Measurements from ENCODE around the gene BRINP1.

The BRINP1 gene, protein sequence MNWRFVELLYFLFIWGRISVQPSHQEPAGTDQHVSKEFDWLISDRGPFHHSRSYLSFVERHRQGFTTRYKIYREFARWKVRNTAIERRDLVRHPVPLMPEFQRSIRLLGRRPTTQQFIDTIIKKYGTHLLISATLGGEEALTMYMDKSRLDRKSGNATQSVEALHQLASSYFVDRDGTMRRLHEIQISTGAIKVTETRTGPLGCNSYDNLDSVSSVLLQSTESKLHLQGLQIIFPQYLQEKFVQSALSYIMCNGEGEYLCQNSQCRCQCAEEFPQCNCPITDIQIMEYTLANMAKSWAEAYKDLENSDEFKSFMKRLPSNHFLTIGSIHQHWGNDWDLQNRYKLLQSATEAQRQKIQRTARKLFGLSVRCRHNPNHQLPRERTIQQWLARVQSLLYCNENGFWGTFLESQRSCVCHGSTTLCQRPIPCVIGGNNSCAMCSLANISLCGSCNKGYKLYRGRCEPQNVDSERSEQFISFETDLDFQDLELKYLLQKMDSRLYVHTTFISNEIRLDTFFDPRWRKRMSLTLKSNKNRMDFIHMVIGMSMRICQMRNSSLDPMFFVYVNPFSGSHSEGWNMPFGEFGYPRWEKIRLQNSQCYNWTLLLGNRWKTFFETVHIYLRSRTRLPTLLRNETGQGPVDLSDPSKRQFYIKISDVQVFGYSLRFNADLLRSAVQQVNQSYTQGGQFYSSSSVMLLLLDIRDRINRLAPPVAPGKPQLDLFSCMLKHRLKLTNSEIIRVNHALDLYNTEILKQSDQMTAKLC

DNA sequence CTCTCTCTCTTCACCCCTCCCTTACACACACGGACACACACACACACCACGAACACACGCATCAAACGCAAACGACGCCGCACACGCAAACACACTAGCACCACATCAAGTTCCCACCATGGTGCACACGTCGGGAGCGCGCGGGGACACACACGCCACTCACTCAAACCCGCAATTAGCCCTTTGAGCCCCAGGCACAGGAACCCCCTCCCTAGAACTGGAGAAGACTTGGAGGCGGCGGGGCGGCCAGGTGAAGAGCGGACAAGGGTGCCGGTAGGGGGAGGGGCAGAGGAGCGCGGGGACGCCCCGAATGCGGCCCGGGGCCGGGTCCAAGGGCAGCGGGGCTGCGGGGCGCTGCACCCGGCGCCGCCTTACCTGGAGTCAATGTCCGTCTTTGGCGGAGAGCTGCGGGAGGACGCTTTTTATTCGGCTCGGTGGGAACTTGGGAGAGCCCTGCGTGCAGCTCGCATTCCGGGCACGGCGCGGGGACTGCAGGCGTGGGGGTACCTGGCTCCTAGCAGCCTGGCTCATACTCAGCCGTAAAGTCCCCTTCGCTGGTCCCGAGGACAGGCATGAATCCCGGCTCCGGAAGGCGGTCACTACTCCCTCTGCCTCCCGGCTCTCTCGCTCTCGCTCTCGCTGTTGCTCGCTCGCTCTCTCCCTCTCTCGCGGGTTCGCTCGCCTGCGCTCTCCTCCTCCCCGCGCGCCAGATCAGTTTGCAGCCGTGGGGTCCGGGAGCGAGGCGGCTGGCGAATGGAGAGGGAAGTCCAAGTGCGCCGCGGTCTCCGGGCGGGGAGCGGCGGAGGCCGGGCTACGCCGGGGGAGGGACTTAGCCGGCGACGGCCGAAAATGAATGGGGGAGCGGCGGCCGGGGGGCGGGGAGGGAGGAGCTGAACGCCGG is at the start of gene BRINP1:
Gene BRINP1 (minus strand): TSS at position 755 of the 901 bp plus-strand sequence. CDS start 56,080 bp downstream, outside the sequence.
- DNase-seq (ENCODE audit: low read depth): no peak

DNA sequence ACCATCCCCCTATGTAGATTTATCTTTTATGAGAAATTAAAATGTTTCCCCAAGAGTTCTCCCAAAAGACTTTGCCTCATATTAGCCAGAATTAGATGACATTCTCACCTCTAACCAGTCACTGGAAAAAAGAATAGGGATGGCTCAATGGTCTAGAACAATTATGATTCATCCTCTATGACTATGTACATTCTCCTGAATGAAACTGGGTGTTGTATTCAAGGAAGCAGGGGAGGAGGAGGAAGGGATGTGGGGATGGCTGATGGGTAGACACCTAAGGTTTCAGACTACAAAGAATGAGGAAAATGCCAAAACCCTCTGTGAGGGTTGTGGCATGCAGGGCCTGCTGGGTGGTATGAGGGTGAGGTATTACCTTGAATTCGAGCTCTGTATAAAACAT is 49.5 kb upstream of the BRINP1 start:
- DNase-seq (ENCODE audit: low read depth): no peak

DNA sequence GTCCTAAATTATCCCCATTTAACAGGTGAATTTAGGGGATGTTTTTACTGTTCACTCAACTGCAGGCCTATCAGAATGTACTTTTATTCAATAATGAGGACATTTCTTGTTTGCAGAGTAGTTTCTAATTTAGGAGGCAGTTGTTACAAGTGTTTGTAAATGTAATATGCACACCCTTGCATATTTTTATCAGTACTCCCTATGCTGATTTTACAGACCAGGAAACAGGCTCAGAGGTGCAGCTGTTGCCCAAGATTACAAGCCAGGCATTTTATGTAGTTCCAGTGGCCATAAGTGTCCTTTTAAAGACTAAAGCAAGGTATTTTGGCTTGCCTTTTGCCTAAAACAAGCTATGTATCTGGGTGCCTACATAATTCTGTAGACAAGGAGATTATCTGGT is 47.6 kb upstream of the BRINP1 start:
- DNase-seq (ENCODE audit: low read depth): no peak

- no peak for DNase-seq (ENCODE audit: low read depth)
Observed at GRCh38 chr9:119412399-119412798, 43.2 kb upstream of the BRINP1 start.

DNA sequence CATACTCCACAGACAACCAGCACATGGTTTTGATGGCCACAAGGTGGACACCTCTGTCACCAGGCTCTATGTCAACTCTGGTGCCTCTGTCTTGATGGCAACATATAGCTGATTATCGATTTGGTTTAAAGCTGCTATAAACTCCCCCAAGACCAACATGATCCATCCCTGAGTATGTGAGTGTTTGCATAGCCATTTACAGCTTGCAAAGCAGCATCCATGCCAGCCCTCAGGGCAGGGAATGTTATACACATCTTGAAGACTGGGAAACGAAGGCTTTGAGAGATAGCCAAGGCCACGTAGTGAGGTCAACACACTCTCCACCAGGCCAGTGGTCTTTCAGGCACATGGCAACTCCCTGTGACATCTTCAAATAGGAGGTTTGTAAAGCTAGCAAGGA is 40.3 kb upstream of the BRINP1 start:
- DNase-seq (ENCODE audit: low read depth): no peak

- no peak for DNase-seq (ENCODE audit: low read depth)
Observed at GRCh38 chr9:119400606-119401005, 31.4 kb upstream of the BRINP1 start.

- DNase-seq (ENCODE audit: low read depth): no peak
Observed at GRCh38 chr9:119398350-119398749, 29.1 kb upstream of the BRINP1 start.

DNA sequence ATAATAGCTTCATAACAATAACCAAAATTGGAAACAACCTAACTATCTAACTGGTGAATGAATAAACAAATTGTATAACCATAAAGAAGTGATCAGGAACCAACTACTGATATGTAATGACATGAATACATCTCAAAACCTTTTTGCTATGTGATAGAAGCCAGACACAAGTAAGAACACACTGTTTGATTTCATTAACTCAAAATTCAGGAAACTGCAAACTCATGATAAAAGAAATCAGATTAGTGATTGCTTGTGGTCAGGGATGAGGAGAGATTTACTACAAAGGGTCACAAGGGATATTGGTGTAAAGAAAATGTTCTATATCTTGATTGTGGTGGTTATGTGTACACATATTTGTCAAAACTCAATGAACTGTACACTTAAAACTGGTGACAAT is 22.6 kb upstream of the BRINP1 start:
- DNase-seq (ENCODE audit: low read depth): no peak

GRCh38 chr9:119375892-119376291 is 6.7 kb upstream of the BRINP1 start:
- no peak for DNase-seq (ENCODE audit: low read depth)

- DNase-seq (ENCODE audit: low read depth): no peak
Observed at GRCh38 chr9:119372951-119373350, 3.7 kb upstream of the BRINP1 start.

GRCh38 chr9:119370816-119371215 is 1.6 kb upstream of the BRINP1 start:
- DNase-seq (ENCODE audit: low read depth): no peak

- no peak for DNase-seq (ENCODE audit: low read depth)
Observed at GRCh38 chr9:119369680-119370366, 588 bp upstream of the BRINP1 start.

DNA sequence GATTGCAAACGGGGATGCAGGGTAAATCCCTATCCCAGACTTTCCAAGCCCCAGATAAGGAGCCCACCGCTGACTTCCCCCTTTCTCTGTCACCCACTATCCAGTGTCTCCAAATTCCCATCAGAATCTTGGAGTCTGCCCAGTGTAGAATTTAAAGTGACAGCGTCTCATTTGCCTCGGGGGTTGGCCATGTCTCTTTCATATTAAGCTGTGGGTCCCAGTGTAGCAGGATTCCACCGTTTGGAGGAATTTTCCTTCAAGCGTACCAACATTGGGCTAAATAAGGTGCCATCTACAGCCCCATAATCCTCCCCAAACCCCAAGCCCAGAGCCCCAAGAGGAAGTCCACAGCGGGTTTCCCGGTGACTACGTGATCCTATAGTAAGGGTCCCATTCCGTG is 1.1 kb downstream of the BRINP1 start:
- DNase-seq (ENCODE audit: low read depth): no peak

- DNase-seq (ENCODE audit: low read depth): no peak
Observed at GRCh38 chr9:119367683-119368075, 1.6 kb downstream of the BRINP1 start.

DNA sequence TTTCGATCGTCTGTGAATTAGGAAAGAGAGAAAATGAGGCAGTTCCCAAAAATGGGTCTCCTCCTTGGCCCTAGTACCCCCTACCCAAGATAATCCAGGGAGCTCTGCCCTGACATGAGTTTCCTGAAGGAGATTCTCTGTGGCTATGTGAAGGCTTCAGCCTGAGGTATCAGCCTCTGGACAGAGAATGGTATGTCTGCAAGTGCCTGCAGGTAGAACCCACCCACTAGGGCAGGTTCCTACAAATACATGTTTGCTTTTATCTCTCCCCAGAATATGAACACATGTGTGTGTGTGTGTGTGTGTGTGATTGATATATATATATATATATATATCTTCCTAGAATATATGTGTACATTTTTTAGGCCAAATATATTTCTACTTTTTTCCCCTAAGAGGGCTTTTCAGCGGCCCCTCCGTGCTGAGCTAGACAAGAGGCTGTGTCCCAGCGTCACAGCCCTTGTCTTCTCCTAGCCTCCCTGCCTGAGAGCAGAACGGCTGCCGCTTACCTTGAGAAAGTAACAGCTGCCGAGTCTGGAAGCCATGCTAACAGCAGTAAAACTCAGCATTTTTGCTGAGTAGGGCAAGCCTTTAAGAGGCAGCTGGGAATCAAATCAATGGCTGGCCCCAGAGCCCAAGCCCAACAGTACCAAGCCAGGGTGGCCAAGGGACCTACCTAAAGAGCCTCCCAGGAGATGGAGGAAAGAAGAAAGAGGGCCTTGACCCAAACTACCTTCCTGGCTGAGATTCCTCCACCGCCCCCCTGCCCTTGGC is 2.1 kb downstream of the BRINP1 start:
- no peak for DNase-seq (ENCODE audit: low read depth)

- DNase-seq (ENCODE audit: low read depth): no peak
Observed at GRCh38 chr9:119365291-119366027, 3.8 kb downstream of the BRINP1 start.

DNA sequence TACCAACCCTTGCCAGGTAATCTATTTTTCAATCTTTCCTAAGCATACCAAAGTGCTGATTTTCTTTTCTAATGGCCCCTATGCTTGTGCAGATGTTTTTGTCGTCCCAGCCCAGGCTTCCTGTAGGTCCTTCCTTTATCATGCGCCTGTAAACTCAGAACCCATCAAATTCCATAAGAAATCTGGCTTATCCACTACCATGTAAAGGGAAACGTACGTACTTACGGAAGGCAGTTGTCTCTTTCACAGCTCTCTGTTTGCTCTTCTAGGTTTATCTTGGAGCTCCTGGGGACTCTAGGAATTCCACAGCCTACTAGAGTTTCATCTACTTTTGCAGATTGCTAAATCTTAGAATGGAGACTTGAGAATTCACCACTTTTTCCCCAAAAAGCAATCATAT is 9.0 kb downstream of the BRINP1 start:
- DNase-seq (ENCODE audit: low read depth): no peak

- no peak for DNase-seq (ENCODE audit: low read depth)
Observed at GRCh38 chr9:119357336-119358096, 11.7 kb downstream of the BRINP1 start.

DNA sequence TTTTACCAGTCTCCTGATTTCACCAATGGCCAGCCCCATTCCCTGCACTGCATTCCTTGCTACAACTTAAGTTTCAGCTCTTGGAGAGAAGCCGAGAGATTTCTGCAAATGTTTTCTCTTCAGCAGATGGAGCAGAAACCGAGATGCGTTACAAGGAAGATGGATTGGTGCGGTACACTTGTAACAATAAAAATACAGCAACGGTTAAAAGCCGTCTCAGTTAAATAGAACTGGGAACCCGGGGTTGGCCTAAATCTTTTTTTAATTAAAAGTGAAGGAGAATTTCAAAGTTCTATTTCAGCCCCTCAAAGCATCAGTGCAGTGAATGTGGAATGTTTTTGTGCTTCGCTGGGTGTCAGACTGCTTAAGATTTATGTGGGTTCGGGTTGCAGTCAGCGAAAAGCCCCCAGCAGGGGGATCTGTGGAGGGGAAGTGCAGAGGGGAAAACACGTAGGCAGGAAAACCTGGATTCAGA is 19.8 kb downstream of the BRINP1 start:
- no peak for DNase-seq (ENCODE audit: low read depth)

Measured in activated T-cell treated with anti-CD3 and anti-CD28 coated beads for 48 hours (primary cell).